Measurements from ENCODE around the gene MMP20.

MMP20 gene

GRCh38 chr11:102573851-102574250 lies 51.3 kb downstream of the MMP20 start:
- H3K27ac ChIP-seq (ENCODE audit: low read length) = no peak overlapping the region

GRCh38 chr11:102572554-102573220 lies 52.4 kb downstream of the MMP20 start:
- Histone ChIP-seq H3K36me3 (ENCODE audit: control insufficient read depth, low read depth, low read length) (no peaks in the 10 kb centered on the region), H3K4me1 (ENCODE audit: control insufficient read depth, low read depth, low read length) (no peaks in the 10 kb centered on the region)

More at GRCh38 chr11:102573851-102574250, 51.3 kb downstream of the MMP20 start:
- no peaks in the 10 kb centered on the region for H3K4me1 ChIP-seq (ENCODE audit: control insufficient read depth, low read depth, low read length)
- H3K4me3 ChIP-seq (ENCODE audit: low read length) = no peak overlapping the region
- H3K9me3 ChIP-seq (ENCODE audit: control insufficient read depth, low read depth, low read length) = no peaks in the 10 kb centered on the region
- no peaks in the 10 kb centered on the region for H3K27me3 ChIP-seq (ENCODE audit: control insufficient read depth, insufficient read depth, low read length)
- no peaks in the 10 kb centered on the region for H3K36me3 ChIP-seq (ENCODE audit: control insufficient read depth, low read depth, low read length)
- no peak overlapping the region for H3K9ac ChIP-seq (ENCODE audit: low read length)

DNA sequence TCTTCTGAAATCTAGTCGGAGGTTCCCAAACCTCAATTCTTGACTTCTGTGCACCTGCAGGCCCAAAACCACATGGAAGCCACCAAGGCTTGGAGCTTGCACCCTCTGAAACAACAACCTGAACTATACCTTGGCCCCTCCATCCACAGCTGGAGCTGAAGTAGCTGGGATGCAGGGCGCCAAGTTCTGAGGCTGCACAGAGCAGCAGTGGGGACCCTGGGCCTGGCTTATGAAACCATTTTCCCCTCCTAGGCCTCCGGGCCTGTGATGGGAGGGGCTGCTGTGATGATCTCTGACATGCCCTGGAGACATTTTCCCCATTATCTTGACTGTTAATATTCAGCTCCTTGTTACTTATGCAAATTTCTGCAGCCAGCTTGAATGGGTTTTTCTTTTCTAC lies 56.3 kb downstream of the MMP20 start:
- H3K4me1 ChIP-seq (ENCODE audit: control insufficient read depth, low read depth, low read length) = no peaks in the 10 kb centered on the region
- H3K9me3 ChIP-seq (ENCODE audit: control insufficient read depth, low read depth, low read length) = no peaks in the 10 kb centered on the region
- H3K36me3 ChIP-seq (ENCODE audit: control insufficient read depth, low read depth, low read length) = no peaks in the 10 kb centered on the region
- H3K27me3 ChIP-seq (ENCODE audit: control insufficient read depth, insufficient read depth, low read length) = no peaks in the 10 kb centered on the region
- no peak overlapping the region for H3K9ac ChIP-seq (ENCODE audit: low read length)
- no peak overlapping the region for H3K4me3 ChIP-seq (ENCODE audit: low read length)
- H3K27ac ChIP-seq (ENCODE audit: low read length) = no peak overlapping the region

More at GRCh38 chr11:102572554-102573220, 52.4 kb downstream of the MMP20 start:
- Histone ChIP-seq H3K27ac (ENCODE audit: low read length) (no peak overlapping the region), H3K9me3 (ENCODE audit: control insufficient read depth, low read depth, low read length) (no peaks in the 10 kb centered on the region), H3K27me3 (ENCODE audit: control insufficient read depth, insufficient read depth, low read length) (no peaks in the 10 kb centered on the region), H3K4me3 (ENCODE audit: low read length) (no peak overlapping the region), H3K9ac (ENCODE audit: low read length) (no peak overlapping the region)

- Histone ChIP-seq H3K4me3 (ENCODE audit: low read length) (no peak overlapping the region), H3K27me3 (ENCODE audit: control insufficient read depth, insufficient read depth, low read length) (no peaks in the 10 kb centered on the region), H3K4me1 (ENCODE audit: control insufficient read depth, low read depth, low read length) (no peaks in the 10 kb centered on the region), H3K36me3 (ENCODE audit: control insufficient read depth, low read depth, low read length) (no peaks in the 10 kb centered on the region), H3K9ac (ENCODE audit: low read length) (no peak overlapping the region), H3K9me3 (ENCODE audit: control insufficient read depth, low read depth, low read length) (no peaks in the 10 kb centered on the region), H3K27ac (ENCODE audit: low read length) (no peak overlapping the region)
These were observed 59.0 kb downstream of the MMP20 start for GRCh38 chr11:102566112-102566511.

DNA sequence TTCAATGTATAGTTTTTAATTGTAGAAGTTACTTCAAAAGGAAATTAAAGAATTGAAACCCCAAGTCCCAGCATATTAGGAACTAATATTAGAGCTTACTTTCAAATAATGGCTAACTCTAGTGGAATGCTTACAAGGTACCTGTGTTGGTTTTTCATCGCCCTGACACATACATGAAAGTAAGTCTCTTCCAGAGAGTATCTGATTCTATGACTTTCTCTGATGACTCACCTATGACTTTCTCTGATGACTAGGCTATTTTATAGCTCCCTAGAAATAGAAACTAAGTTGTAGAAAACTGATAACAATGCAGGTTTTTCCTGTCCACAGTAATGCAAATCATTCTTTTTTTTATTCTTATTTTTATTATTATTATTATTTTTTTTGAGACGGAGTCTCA lies 61.0 kb downstream of the MMP20 start:
- Histone ChIP-seq H3K36me3 (ENCODE audit: control insufficient read depth, low read depth, low read length) (no peaks in the 10 kb centered on the region), H3K9ac (ENCODE audit: low read length) (no peak overlapping the region), H3K27me3 (ENCODE audit: control insufficient read depth, insufficient read depth, low read length) (no peaks in the 10 kb centered on the region), H3K9me3 (ENCODE audit: control insufficient read depth, low read depth, low read length) (no peaks in the 10 kb centered on the region), H3K4me1 (ENCODE audit: control insufficient read depth, low read depth, low read length) (peaks cover 14% of the 10 kb centered on the region), H3K27ac (ENCODE audit: low read length) (no peak overlapping the region), H3K4me3 (ENCODE audit: low read length) (no peak overlapping the region)

DNA sequence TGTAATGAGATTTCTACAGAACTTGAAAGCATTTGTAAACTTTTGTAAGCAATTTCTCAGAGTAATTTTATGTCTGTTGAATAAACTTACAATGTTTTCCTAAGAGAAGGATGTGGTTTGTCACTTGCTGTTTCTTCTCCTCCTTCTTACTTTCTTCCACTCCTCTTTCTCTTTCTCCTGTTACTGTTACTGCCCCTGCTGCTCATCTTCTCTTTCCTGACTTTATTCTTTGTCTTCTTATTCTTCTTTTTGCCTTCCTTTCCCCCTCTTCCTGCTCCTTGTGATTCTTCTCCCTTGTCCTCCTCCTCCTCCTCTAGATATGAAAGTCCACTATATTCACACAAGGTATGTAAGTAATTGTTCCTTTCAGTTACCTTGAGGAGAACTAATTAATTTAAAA lies 63.5 kb downstream of the MMP20 start:
- no peaks in the 10 kb centered on the region for H3K9me3 ChIP-seq (ENCODE audit: control insufficient read depth, low read depth, low read length)
- H3K27me3 ChIP-seq (ENCODE audit: control insufficient read depth, insufficient read depth, low read length) = no peaks in the 10 kb centered on the region
- H3K4me3 ChIP-seq (ENCODE audit: low read length) = no peak overlapping the region
- peaks cover 16% of the 10 kb centered on the region for H3K4me1 ChIP-seq (ENCODE audit: control insufficient read depth, low read depth, low read length)
- H3K27ac ChIP-seq (ENCODE audit: low read length) = no peak overlapping the region
- no peaks in the 10 kb centered on the region for H3K36me3 ChIP-seq (ENCODE audit: control insufficient read depth, low read depth, low read length)
- H3K9ac ChIP-seq (ENCODE audit: low read length) = no peak overlapping the region

DNA sequence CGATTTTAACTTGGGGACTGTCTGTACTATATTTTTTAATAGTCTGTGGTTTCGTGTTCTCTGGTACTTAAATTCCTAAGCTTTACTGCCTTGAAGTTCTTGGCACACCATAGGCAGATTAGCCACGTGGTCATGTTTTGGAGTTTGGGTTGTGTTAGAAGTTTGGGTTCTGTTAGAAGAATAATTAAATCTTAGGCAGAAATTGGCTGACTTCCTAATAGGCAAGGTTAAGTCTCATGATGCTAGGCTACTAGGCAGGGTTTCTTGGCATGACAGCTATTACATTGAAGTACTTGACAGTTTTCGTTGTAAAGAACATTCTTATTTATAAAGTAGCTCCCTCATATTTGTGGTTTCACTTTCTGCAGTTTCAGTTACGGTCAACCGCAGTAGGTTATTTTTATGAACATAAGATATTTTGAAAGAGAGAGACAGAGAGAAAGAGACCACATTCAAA lies 64.5 kb downstream of the MMP20 start:
- Histone ChIP-seq H3K36me3 (ENCODE audit: control insufficient read depth, low read depth, low read length) (no peaks in the 10 kb centered on the region), H3K27ac (ENCODE audit: low read length) (no peak overlapping the region), H3K4me3 (ENCODE audit: low read length) (no peak overlapping the region), H3K4me1 (ENCODE audit: control insufficient read depth, low read depth, low read length) (peaks cover 16% of the 10 kb centered on the region), H3K9me3 (ENCODE audit: control insufficient read depth, low read depth, low read length) (no peaks in the 10 kb centered on the region), H3K9ac (ENCODE audit: low read length) (no peak overlapping the region), H3K27me3 (ENCODE audit: control insufficient read depth, insufficient read depth, low read length) (no peaks in the 10 kb centered on the region)

DNA sequence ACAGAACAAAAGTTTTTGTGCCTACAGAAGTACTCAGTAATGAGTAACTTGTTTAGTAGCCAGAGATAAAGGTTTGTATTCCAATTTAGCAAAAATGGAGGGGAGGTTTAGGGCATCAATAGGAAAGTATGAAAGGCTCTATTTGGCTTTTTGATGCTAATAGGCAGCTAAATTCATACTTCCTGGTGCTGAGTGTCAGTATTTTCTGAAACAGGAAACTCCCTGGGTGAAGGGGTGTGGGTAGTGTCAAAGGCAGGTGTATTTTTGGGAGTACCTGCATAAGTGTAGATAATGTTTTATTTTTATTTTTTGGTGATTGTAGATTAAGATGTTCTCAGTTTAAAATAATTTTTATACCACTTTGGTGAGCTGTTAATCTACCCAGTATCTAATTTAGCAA lies 65.3 kb downstream of the MMP20 start:
- Histone ChIP-seq H3K27me3 (ENCODE audit: control insufficient read depth, insufficient read depth, low read length) (no peaks in the 10 kb centered on the region), H3K27ac (ENCODE audit: low read length) (no peak overlapping the region), H3K36me3 (ENCODE audit: control insufficient read depth, low read depth, low read length) (no peaks in the 10 kb centered on the region), H3K4me3 (ENCODE audit: low read length) (no peak overlapping the region), H3K9ac (ENCODE audit: low read length) (no peak overlapping the region), H3K4me1 (ENCODE audit: control insufficient read depth, low read depth, low read length) (peaks cover 16% of the 10 kb centered on the region), H3K9me3 (ENCODE audit: control insufficient read depth, low read depth, low read length) (no peaks in the 10 kb centered on the region)

DNA sequence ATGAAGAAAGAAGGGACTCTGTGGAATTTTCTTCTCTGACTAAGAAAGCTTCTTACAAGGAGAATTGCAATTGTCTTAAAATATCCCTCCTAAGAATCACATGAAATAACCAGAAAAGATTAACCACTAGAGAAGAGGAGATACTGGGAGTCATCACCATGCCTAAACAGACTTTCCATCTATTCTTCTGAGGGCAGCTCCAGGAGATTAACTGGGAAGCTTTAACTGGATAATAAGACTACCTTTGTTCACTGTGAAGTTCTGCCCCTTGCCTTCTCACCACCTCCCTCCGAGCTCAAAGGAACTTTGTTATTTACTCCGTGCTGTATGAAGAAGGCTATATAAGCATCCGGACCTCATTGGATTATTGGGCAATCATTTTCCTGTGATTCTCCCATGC lies 70.0 kb downstream of the MMP20 start:
- Histone ChIP-seq H3K4me3 (ENCODE audit: low read length) (no peak overlapping the region), H3K27ac (ENCODE audit: low read length) (no peak overlapping the region), H3K36me3 (ENCODE audit: control insufficient read depth, low read depth, low read length) (no peaks in the 10 kb centered on the region), H3K9me3 (ENCODE audit: control insufficient read depth, low read depth, low read length) (no peaks in the 10 kb centered on the region), H3K27me3 (ENCODE audit: control insufficient read depth, insufficient read depth, low read length) (no peaks in the 10 kb centered on the region), H3K4me1 (ENCODE audit: control insufficient read depth, low read depth, low read length) (peaks cover 11% of the 10 kb centered on the region), H3K9ac (ENCODE audit: low read length) (no peak overlapping the region)

DNA sequence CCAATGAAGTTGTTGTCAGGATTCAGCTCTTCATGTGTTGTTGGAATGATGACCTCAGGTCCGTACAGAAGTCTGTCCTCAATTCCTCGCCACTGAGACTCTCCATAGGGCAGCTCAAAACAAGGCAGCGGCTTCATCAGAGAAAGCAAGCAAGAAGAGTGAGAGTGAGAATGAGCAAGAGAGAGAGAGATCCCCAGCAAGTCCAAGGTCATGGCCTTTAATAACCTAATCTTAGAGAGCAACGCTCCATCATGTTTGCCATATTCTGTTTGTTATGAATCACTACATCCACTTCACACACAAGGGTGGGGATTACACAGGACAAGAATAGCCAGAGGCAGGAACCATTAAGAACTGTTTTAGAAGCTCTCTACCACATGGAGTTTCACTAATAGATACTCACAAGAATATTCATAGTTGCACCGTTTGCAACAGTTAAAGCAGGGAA lies 71.3 kb downstream of the MMP20 start:
- no peak overlapping the region for H3K4me3 ChIP-seq (ENCODE audit: low read length)
- H3K4me1 ChIP-seq (ENCODE audit: control insufficient read depth, low read depth, low read length) = no peaks in the 10 kb centered on the region
- H3K27me3 ChIP-seq (ENCODE audit: control insufficient read depth, insufficient read depth, low read length) = no peaks in the 10 kb centered on the region
- H3K9me3 ChIP-seq (ENCODE audit: control insufficient read depth, low read depth, low read length) = no peaks in the 10 kb centered on the region
- H3K27ac ChIP-seq (ENCODE audit: low read length) = no peak overlapping the region
- no peaks in the 10 kb centered on the region for H3K36me3 ChIP-seq (ENCODE audit: control insufficient read depth, low read depth, low read length)
- H3K9ac ChIP-seq (ENCODE audit: low read length) = no peak overlapping the region

DNA sequence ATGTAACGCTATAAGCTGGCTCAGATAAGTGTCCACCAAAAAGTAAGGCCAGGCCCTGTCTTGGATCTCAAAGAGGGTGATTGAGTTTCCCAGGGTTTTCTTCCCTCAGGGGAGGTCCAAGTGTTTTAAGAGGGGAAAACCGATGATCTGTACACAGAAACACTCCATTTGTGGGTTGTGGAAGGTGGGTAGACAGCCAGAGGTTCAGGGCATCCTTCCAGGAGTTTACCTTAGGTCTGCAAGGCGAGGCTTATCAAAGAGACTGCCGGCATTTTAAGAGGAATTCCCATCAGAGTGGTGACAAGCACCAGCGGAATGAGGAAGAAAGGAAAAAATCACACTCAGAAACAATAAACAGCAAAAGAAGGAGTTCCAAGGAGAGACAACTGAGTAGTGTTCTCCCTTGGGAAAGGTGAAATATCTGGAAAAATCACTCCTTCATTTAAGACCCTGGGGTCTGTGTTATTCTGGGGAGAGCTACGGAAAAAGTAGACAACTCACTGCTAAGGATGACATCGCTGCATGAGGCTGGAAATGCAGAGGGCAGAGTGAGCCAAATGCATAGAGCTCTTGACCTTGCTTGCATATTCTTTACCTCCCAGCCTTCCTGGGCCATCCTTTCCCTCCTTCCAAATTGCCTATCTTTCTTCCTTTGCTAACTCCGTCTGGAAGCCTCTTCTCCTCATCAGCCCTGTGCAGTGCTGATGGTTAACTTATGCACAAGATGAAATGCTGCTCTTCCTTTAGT lies 72.5 kb downstream of the MMP20 start:
- Histone ChIP-seq H3K36me3 (ENCODE audit: control insufficient read depth, low read depth, low read length) (no peaks in the 10 kb centered on the region), H3K4me1 (ENCODE audit: control insufficient read depth, low read depth, low read length) (no peaks in the 10 kb centered on the region), H3K27me3 (ENCODE audit: control insufficient read depth, insufficient read depth, low read length) (no peaks in the 10 kb centered on the region), H3K9ac (ENCODE audit: low read length) (no peak overlapping the region), H3K27ac (ENCODE audit: low read length) (no peak overlapping the region), H3K4me3 (ENCODE audit: low read length) (no peak overlapping the region), H3K9me3 (ENCODE audit: control insufficient read depth, low read depth, low read length) (no peaks in the 10 kb centered on the region)

- H3K4me3 ChIP-seq (ENCODE audit: low read length) = no peak overlapping the region
- no peak overlapping the region for H3K27ac ChIP-seq (ENCODE audit: low read length)
- H3K36me3 ChIP-seq (ENCODE audit: control insufficient read depth, low read depth, low read length) = no peaks in the 10 kb centered on the region
- H3K9ac ChIP-seq (ENCODE audit: low read length) = no peak overlapping the region
- no peaks in the 10 kb centered on the region for H3K4me1 ChIP-seq (ENCODE audit: control insufficient read depth, low read depth, low read length)
- no peaks in the 10 kb centered on the region for H3K9me3 ChIP-seq (ENCODE audit: control insufficient read depth, low read depth, low read length)
- H3K27me3 ChIP-seq (ENCODE audit: control insufficient read depth, insufficient read depth, low read length) = no peaks in the 10 kb centered on the region
These were observed 73.1 kb downstream of the MMP20 start for GRCh38 chr11:102552020-102552419.

Measured in iPS-18a (cell line).